GM19023 (cell line): ENCODE results near the gene BCAS4.

ENCODE experiments used
- ATAC-seq: cut with Tn5 transposase; IDR thresholded peaks from one replicate; pipeline ENCODE4 v1.9.1; 2021; ENCODE audit warnings: mild to moderate bottlenecking, moderate library complexity; ENCODE audit not compliant: unreplicated experiment

The BCAS4 gene

DNA sequence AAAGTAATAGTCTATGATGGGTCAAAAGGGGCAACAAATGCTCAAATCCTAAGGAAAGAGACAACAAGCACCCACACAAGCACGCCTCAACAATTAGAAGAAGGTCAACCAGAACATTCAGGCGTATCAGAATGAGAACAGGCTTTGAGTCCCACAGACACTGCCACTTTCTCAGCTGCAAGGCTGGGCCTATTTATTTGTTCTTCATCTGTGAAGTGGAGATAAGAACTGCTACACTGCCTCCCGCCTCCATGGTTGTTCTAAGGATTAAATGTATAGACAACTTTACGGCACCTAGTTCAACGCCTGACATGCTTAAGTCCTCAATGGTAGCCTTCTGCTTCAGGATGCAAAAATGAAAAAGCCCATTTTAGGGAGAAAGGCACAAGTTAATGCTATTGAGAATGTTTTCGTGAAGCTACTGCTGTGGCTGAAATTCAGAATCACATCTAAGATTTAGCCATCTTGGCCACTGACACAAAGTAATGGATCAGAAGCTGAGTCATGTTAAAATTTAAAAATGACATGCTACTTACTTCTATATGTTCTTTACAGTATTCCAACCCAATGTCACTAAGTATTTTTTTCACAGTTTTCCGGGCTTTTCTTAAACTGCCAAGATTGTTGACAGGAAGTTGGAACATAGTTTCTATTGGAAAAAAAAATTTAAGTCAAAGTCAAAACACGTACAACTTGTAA lies 108.6 kb downstream of the BCAS4 start:
- ATAC-seq = no peak

DNA sequence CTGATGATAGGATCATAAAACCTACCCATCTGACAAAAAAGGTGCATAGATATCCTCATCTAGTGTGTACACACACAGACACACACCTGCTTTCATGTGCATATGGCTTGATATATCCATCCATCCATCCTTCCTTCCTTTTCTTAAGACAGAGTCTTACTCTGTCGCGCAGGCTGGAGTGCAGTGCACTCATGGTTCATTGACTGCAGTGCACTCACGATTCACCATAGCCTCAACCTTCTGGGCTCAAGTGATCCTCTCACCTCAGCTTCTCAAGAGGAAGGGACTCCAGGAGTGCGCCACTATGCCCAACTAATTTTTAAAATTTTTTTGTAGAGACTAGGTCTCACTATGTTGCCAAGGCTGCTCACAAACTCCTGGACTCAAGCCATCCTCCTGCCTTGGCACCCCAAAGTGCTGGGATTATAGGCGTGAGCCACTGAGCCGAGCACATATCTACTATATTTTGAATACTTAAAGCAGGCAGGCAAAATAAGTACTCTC lies 109.3 kb downstream of the BCAS4 start:
- no peak for ATAC-seq

GRCh38 chr20:50909413-50909812 lies 114.6 kb downstream of the BCAS4 start:
- no peak for ATAC-seq

DNA sequence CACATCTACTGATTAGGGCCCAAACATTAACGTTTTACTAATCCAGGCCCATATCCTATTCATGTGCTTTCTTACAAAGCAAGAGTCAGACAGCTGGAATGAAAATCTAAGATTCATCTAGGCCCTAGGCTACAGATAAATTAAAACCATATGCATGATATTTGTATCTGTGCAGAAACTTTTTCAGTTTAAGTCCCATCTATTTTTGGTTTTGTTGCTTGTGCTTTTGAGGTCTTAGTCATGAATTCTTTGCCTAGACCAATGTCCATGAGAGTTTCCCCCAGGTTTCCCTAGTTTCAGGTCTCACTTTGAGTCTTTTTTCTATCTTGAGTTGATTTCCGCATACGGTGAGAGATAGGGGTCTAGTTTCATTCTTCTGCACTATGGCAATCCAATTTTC lies 116.2 kb downstream of the BCAS4 start:
- no peak for ATAC-seq

GRCh38 chr20:50911716-50912115 lies 116.9 kb downstream of the BCAS4 start:
- ATAC-seq = no peak

GRCh38 chr20:50913690-50914375 lies 119.0 kb downstream of the BCAS4 start:
- ATAC-seq = no peak

- no peak for ATAC-seq
Measured at GRCh38 chr20:50915424-50915823, 120.6 kb downstream of the BCAS4 start.

DNA sequence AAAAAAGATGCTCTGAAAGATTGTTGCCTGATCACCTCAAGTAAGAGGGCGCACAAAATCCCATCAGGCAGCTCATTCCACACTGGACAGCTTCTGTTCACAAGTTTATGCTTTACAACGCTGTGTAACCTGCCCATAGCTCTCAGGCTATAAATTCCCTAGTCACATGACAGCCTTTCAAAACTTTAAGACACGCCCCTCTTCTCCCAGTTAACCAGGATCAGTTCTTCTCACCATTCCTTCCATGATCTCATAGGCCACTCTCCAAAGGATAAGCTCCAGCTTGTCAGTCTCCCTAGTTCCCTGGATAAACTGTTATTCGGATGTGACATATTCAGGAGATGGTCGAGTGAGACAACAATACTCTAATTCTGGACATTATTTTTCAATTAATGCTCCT lies 121.4 kb downstream of the BCAS4 start:
- ATAC-seq = no peak

GRCh38 chr20:50916934-50917333 lies 122.1 kb downstream of the BCAS4 start:
- no peak for ATAC-seq

DNA sequence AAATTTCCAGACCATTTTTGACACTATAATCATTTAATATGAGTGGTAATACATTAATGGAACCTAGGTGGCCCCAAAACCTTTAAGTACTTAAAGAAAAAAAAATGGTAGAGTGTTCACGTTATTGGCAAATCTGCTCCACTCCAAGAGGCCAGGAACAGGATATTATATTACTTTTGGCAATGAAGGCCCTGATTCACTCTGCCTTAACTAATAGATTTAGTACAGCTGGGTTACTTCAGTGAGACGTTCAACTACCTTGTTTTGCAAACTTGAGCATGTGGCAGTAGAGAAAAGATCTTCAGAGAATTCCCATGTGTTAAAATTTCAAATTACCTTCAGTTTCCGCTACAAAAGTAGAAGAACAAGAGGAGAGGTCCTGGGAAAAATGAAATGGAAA lies 123.5 kb downstream of the BCAS4 start:
- no peak for ATAC-seq

- no peak for ATAC-seq
Measured at GRCh38 chr20:50919567-50919966, 124.7 kb downstream of the BCAS4 start.

DNA sequence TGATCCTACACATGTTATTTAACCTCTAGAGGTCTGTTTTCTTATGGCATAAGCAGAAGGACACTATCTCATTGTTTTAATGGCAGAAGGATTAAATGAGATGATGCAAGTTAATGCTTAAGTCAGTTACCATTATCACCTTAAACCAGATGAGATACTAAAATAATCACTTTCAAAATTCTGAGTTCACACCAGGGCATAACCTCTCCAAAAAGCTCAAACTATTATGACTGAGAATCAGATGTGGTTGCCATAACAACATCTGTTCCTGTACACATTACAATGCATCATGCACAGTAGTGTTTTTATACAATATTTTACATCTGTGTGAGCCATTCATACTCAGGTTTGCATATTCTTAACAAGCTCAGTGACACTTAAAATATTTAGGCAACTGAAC lies 126.1 kb downstream of the BCAS4 start:
- ATAC-seq = no peak

- ATAC-seq = no peak
Measured at GRCh38 chr20:50921803-50922501, 127.1 kb downstream of the BCAS4 start.

- no peak for ATAC-seq
Measured at GRCh38 chr20:50924261-50924920, 129.5 kb downstream of the BCAS4 start.

GRCh38 chr20:50926530-50926929 lies 131.7 kb downstream of the BCAS4 start:
- ATAC-seq = no peak
